Nephron (organoid): ENCODE results near the gene LRRC8C.

Source experiments
- H3K27ac Mint-ChIP-seq, 3 experiments: 2 replicates each; pipeline ENCODE4 v1.8.0; 2020; ENCODE audit warnings: mixed read lengths in 3 of 3, mild to moderate bottlenecking in 2 of 3, moderate library complexity in 1 of 3
- H3K27me3 Mint-ChIP-seq: 2 replicates; pipeline ENCODE4 v1.8.0; 2021; ENCODE audit warnings: low read depth, mild to moderate bottlenecking, moderate library complexity, mixed read lengths
- H3K36me3 Mint-ChIP-seq: 2 replicates; pipeline ENCODE4 v1.8.0; 2020; ENCODE audit warnings: low read depth, mixed read lengths
- H3K4me1 Mint-ChIP-seq: 2 replicates; pipeline ENCODE4 v1.8.0; 2020; ENCODE audit warnings: mixed read lengths
- H3K4me3 Mint-ChIP-seq, 3 experiments: 2 replicates each; pipeline ENCODE4 v1.8.0; 2020; ENCODE audit warnings: mild to moderate bottlenecking in 3 of 3, mixed read lengths in 3 of 3, moderate library complexity in 2 of 3
- H3K9me3 Mint-ChIP-seq: 2 replicates; pipeline ENCODE4 v1.8.0; 2020; ENCODE audit warnings: mixed read lengths
- CTCF ChIP-seq, 3 experiments: fragments of 200-600 bp; sonication (generic); IDR thresholded peaks; one replicate each; pipeline ENCODE4 v1.5.0; 2021; ENCODE audit warnings: antibody characterized with exemption in 3 of 3; ENCODE audit not compliant: unreplicated experiment in 3 of 3

Gene LRRC8C

DNA sequence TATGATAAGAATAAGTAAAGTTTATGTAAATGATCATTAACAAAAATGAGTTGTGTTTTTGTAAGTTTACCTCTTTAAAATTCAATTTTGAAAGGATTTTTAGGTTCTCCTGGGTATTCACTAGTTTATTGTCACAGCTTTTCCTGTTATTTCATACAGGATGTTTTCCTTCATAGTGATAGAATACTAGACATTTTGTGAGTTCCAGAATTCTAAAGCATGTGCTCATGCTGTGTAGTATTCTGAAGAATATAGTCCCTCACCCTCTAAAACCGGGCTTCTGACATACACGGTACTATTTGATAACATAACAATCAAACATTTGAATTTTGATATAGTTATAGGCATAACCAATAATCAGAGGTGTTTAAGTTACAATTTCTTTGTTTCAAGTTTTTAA lies 10.7 kb downstream of the LRRC8C start:
- Mint-ChIP-seq H3K9me3 (peaks cover 7% of the 10 kb centered on the region), H3K36me3 (peaks cover 12% of the 10 kb centered on the region), H3K4me1 (no peaks in the 10 kb centered on the region), H3K27me3 (peaks cover 3% of the 10 kb centered on the region), H3K4me3 (no peak overlapping the region), H3K27ac (no peak overlapping the region)
- no peak for TF ChIP-seq CTCF (IDR thresholded peaks at IDR 0.05; ENCODE audit: unreplicated experiment in 3 of 3)

DNA sequence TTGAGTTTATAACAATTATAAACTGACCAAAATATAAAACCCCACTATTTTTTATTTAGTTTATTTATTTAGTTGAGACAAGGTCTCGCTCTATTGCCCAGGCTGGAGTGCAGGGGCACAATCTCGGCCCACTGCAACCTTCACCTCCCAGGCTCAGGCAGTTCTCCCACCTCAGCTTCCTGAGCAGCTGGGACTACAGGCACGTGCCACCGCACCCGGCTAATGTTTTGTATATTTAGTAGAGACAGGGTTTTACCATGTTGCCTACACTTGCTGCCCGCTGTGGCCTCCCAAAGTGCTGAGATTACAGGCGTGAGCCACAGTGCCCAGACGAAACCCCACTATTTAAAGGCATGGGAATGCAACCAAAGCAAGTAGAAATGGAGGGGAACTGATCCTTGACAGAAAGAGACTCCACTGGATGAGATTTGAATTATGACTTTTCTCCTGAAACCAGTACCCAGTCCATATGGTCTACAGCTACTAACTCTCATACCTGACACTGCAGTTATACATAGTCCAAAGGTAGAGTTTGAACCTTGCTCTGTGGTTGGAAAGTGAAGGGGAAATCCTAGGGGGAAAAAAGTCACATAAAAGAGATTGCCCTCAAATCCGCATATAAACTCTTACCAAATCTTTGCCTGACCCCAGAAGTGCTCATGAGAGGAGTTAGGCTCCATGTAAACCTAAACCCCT lies 11.3 kb downstream of the LRRC8C start:
- no peaks in the 10 kb centered on the region for H3K4me1 Mint-ChIP-seq
- peaks cover 12% of the 10 kb centered on the region for H3K36me3 Mint-ChIP-seq
- peaks cover 7% of the 10 kb centered on the region for H3K9me3 Mint-ChIP-seq
- peaks cover 3% of the 10 kb centered on the region for H3K27me3 Mint-ChIP-seq
- TF ChIP-seq CTCF (IDR thresholded peaks at IDR 0.05; ENCODE audit: unreplicated experiment in 3 of 3) = no peak
- no peak overlapping the region for H3K27ac Mint-ChIP-seq
- H3K4me3 Mint-ChIP-seq = no peak overlapping the region

- Mint-ChIP-seq H3K27ac (no peak overlapping the region), H3K4me3 (no peak overlapping the region), H3K4me1 (no peaks in the 10 kb centered on the region), H3K27me3 (peaks cover 3% of the 10 kb centered on the region), H3K9me3 (peaks cover 7% of the 10 kb centered on the region), H3K36me3 (peaks cover 12% of the 10 kb centered on the region)
- TF ChIP-seq CTCF (IDR thresholded peaks at IDR 0.05; ENCODE audit: unreplicated experiment in 3 of 3) = no peak
Observed at GRCh38 chr1:89646259-89646658, 13.3 kb downstream of the LRRC8C start.

GRCh38 chr1:89649783-89650182 lies 16.9 kb downstream of the LRRC8C start:
- Mint-ChIP-seq H3K27me3 (peaks cover 6% of the 10 kb centered on the region), H3K4me3 (no peak overlapping the region), H3K9me3 (peaks cover 7% of the 10 kb centered on the region), H3K36me3 (peaks cover 12% of the 10 kb centered on the region), H3K27ac (no peak overlapping the region), H3K4me1 (no peaks in the 10 kb centered on the region)
- no peak for TF ChIP-seq CTCF (IDR thresholded peaks at IDR 0.05; ENCODE audit: unreplicated experiment in 3 of 3)

DNA sequence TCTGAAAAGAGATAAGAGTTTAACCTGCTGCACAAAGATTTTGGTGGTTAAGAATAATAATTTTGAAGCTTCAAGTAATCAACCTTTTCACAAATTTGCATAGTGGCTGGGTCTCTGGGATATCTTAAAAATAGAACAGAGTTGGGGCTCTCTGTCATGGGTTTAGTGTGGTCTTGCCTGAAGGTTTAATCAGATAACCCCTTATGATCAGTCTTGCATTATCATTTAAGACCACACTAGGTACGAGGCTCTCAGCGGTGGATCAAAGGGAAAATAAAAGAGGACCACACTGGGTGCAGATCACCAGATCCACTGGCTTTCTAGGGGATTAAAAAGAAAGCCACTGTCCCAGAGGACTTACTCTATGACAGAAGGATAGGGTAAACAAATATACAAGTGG lies 19.5 kb downstream of the LRRC8C start:
- no peaks in the 10 kb centered on the region for H3K36me3 Mint-ChIP-seq
- H3K27me3 Mint-ChIP-seq = peaks cover 15% of the 10 kb centered on the region
- no peak overlapping the region for H3K27ac Mint-ChIP-seq
- H3K9me3 Mint-ChIP-seq = no peaks in the 10 kb centered on the region
- H3K4me3 Mint-ChIP-seq = no peak overlapping the region
- H3K4me1 Mint-ChIP-seq = no peaks in the 10 kb centered on the region
- no peak for TF ChIP-seq CTCF (IDR thresholded peaks at IDR 0.05; ENCODE audit: unreplicated experiment in 3 of 3)

DNA sequence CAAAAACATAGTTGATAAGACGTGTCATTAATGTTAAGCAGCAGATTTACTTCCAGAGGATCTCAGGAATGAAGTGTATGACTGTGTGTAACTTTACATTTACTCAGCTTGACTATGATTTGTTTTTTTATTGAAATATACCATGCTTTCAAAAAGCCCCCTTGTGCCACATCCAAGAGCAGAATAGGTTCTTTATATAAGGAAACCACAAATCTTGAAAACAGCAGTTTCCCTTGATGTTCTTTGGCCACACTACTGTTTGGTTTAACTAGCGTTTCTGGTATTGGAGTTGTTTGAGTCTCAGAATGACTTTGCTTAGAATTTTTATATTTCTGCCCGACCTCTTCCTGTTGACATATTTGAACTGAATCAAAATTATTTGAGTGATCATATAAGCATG lies 25.0 kb downstream of the LRRC8C start:
- Mint-ChIP-seq H3K4me3 (no peak overlapping the region), H3K27ac (no peak overlapping the region), H3K4me1 (peaks cover 13% of the 10 kb centered on the region), H3K36me3 (no peaks in the 10 kb centered on the region), H3K27me3 (peaks cover 16% of the 10 kb centered on the region), H3K9me3 (peaks cover 6% of the 10 kb centered on the region)
- no peak for TF ChIP-seq CTCF (IDR thresholded peaks at IDR 0.05; ENCODE audit: unreplicated experiment in 3 of 3)
